GM12878 (cell line): ENCODE measurements around the gene JMJD4. TPM values are rescaled to one million over a fixed set of nuclear protein-coding genes. Genes with fewer than 3 reads are reported as not detected.

Source experiments
- BRCA1 ChIP-seq: IDR thresholded peaks from 2 replicates; pipeline ENCODE4 v1.6.1; 2011; ENCODE audit warnings: low read depth, low read length, improper control_type of control experiment
- CEBPB ChIP-seq, 2 experiments: fragments of 150-350 bp in 1 of 2; IDR thresholded peaks; 2 replicates each; pipeline ENCODE4 v1.6.1; 2012 to 2014; ENCODE audit warnings: low read depth in 2 of 2, low read length in 2 of 2, borderline replicate concordance in 1 of 2, inconsistent platforms in 1 of 2
- FOXM1 ChIP-seq: IDR thresholded peaks from 2 replicates; pipeline ENCODE4 v1.6.1; 2012; ENCODE audit warnings: low read depth, mild to moderate bottlenecking, inconsistent platforms, low read length, moderate library complexity
- HDAC2 ChIP-seq: fragments of 200-600 bp; sonication (generic); IDR thresholded peaks from 2 replicates; pipeline ENCODE4 v1.6.1; 2017
- IKZF2 ChIP-seq, 2 experiments: fragments of 450-650 bp; IDR thresholded peaks; 2 replicates each; pipeline ENCODE4 v1.6.1; 2017; ENCODE audit warnings: mild to moderate bottlenecking in 2 of 2, moderate library complexity in 2 of 2
- JUNB ChIP-seq: IDR thresholded peaks from 2 replicates; pipeline ENCODE4 v1.6.1; 2016; ENCODE audit warnings: antibody characterized with exemption, mild to moderate bottlenecking
- MLLT1 ChIP-seq: fragments of 450-650 bp; IDR thresholded peaks from 2 replicates; pipeline ENCODE4 v1.6.1; 2016; ENCODE audit warnings: mild to moderate bottlenecking
- NBN ChIP-seq: fragments of 450-650 bp; IDR thresholded peaks from 2 replicates; pipeline ENCODE4 v1.6.1; 2016
- PKNOX1 ChIP-seq: fragments of 450-650 bp; IDR thresholded peaks from 2 replicates; pipeline ENCODE4 v1.6.1; 2016; ENCODE audit warnings: mild to moderate bottlenecking
- PML ChIP-seq: IDR thresholded peaks from 2 replicates; pipeline ENCODE4 v1.6.1; 2012; ENCODE audit warnings: low read length, inconsistent platforms
- RAD51 ChIP-seq: fragments of 450-650 bp; IDR thresholded peaks from 2 replicates; pipeline ENCODE4 v1.6.1; 2016; ENCODE audit warnings: moderate library complexity, mild to moderate bottlenecking, inconsistent platforms
- REST ChIP-seq: IDR thresholded peaks from 2 replicates; pipeline ENCODE4 v1.6.1; 2012; ENCODE audit warnings: mild to moderate bottlenecking, low read depth, low read length
- SIX5 ChIP-seq: IDR thresholded peaks from 2 replicates; pipeline ENCODE4 v1.6.1; 2011; ENCODE audit warnings: mild to moderate bottlenecking, low read depth, low read length, moderate library complexity; ENCODE audit not compliant: severe bottlenecking
- SUZ12 ChIP-seq: fragments of 200-600 bp; sonication (generic); IDR thresholded peaks from one replicate; pipeline ENCODE4 v1.6.1; 2018; ENCODE audit warnings: antibody characterized with exemption, mild to moderate bottlenecking; ENCODE audit not compliant: unreplicated experiment
- ZBTB33 ChIP-seq: fragments of 450-650 bp; IDR thresholded peaks from 2 replicates; pipeline ENCODE4 v1.6.1; 2017; ENCODE audit warnings: mild to moderate bottlenecking
- polyA plus RNA-seq, 11 experiments: library from polyadenylated mRNA; depleted of rRNA in 4 of 11; unstranded in 6 of 11; stranded (reverse) in 5 of 11; fragments of >200 nt; fragmentation: Nextera tagmentation in 4 of 11; fragmentation: Illumina TruSeq in 1 of 11; extraction: Ambion mirVana in 4 of 11; extraction: Trizol in 1 of 11; gene quantifications; 1 replicate in 1 of 11; 2 replicates in 10 of 11; pipeline versions ENCODE4 v1.2.1 to v1.2.3, GENCODE V29; 2011 to 2016; ENCODE audit warnings: inconsistent platforms in 2 of 11, missing spikeins in 2 of 11, low read depth in 1 of 11
- total RNA-seq, 4 experiments: library from RNA; depleted of rRNA in 3 of 4; stranded (reverse); fragments of >200 nt in 3 of 4; fragmentation: Illumina TruSeq in 1 of 4; extraction: Trizol in 1 of 4; gene quantifications; 2 replicates each; pipeline versions ENCODE4 v1.2.1 to v1.2.3, GENCODE V29; 2013 to 2021
- TF ChIP-seq, protein P1 (sequence below): fragments of 450-650 bp; formaldehyde crosslinking; IDR thresholded peaks from 2 replicates; pipeline ENCODE4 v1.5.0; 2022; ENCODE audit warnings: mild to moderate bottlenecking, missing genetic modification characterization
- TF ChIP-seq, protein P2 (sequence below): IDR thresholded peaks from 2 replicates; pipeline ENCODE4 v1.6.1; 2012; ENCODE audit warnings: low read depth, low read length, improper control_type of control experiment
- TF ChIP-seq, protein P3 (sequence below): IDR thresholded peaks from 2 replicates; pipeline ENCODE4 v1.6.1; 2011; ENCODE audit warnings: borderline replicate concordance, low read depth, mild to moderate bottlenecking, moderate library complexity, low read length; ENCODE audit not compliant: insufficient read depth, poor library complexity, severe bottlenecking

JMJD4 gene
- total and polyA plus RNA-seq, 10 of the 15 experiments (the other 5 are each of a cell fraction or from before 2014, with no cell fraction given) = 0.89 to 38.3 (median 18.4) TPM

DNA sequence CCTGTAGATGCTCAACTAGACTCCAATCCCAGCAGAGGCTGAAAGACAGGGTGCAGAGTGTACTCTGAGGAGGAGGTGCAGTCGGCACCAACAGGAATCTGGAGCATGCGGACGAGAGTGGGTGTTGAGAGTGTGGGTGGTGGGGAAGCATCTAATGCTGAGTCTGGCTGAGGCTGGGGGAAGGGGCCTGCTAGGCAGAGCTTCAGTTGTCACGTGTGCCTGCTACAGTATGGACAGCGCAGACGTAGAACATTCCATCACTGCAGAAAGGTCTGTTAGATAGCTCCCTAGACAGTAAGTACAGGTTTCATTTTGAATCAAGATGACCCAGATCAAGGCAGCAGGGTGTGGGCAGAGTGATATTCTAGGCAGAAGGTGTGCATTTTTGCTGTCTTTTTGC is 23.3 kb upstream of the JMJD4 start (continued):
- 0 out of 2 replicates have a peak, but pooled peaks have one; percentile 20 for TF ChIP-seq FOXM1
- TF ChIP-seq, protein P1, sequence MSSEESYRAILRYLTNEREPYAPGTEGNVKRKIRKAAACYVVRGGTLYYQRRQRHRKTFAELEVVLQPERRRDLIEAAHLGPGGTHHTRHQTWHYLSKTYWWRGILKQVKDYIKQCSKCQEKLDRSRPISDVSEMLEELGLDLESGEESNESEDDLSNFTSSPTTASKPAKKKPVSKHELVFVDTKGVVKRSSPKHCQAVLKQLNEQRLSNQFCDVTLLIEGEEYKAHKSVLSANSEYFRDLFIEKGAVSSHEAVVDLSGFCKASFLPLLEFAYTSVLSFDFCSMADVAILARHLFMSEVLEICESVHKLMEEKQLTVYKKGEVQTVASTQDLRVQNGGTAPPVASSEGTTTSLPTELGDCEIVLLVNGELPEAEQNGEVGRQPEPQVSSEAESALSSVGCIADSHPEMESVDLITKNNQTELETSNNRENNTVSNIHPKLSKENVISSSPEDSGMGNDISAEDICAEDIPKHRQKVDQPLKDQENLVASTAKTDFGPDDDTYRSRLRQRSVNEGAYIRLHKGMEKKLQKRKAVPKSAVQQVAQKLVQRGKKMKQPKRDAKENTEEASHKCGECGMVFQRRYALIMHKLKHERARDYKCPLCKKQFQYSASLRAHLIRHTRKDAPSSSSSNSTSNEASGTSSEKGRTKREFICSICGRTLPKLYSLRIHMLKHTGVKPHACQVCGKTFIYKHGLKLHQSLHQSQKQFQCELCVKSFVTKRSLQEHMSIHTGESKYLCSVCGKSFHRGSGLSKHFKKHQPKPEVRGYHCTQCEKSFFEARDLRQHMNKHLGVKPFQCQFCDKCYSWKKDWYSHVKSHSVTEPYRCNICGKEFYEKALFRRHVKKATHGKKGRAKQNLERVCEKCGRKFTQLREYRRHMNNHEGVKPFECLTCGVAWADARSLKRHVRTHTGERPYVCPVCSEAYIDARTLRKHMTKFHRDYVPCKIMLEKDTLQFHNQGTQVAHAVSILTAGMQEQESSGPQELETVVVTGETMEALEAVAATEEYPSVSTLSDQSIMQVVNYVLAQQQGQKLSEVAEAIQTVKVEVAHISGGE (CRISPR knock-in tag) = no peak
- TF ChIP-seq SUZ12 = no peak
- TF ChIP-seq, protein P2, sequence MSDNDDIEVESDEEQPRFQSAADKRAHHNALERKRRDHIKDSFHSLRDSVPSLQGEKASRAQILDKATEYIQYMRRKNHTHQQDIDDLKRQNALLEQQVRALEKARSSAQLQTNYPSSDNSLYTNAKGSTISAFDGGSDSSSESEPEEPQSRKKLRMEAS = no peak
- TF ChIP-seq BRCA1 = no peak
- TF ChIP-seq RAD51 = no peak
- TF ChIP-seq NBN = no peak
- peak; percentile 83 for TF ChIP-seq JUNB
- TF ChIP-seq, protein P3, sequence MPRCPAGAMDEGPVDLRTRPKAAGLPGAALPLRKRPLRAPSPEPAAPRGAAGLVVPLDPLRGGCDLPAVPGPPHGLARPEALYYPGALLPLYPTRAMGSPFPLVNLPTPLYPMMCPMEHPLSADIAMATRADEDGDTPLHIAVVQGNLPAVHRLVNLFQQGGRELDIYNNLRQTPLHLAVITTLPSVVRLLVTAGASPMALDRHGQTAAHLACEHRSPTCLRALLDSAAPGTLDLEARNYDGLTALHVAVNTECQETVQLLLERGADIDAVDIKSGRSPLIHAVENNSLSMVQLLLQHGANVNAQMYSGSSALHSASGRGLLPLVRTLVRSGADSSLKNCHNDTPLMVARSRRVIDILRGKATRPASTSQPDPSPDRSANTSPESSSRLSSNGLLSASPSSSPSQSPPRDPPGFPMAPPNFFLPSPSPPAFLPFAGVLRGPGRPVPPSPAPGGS = no peak
- TF ChIP-seq SIX5 = no peak
- TF ChIP-seq REST = no peak
- TF ChIP-seq ZBTB33 = no peak
- no peak for TF ChIP-seq IKZF2 (IDR thresholded peaks at IDR 0.05)
- TF ChIP-seq CEBPB (IDR thresholded peaks at IDR 0.05; ENCODE audit: borderline replicate concordance in 1 of 2, low read depth in 2 of 2, low read length in 2 of 2) = no peak
- no peak for TF ChIP-seq PML
- no peak for TF ChIP-seq PKNOX1
- no peak for TF ChIP-seq MLLT1
- TF ChIP-seq HDAC2 = no peak
